ENCODE results near the gene ITFG1. TPM values are rescaled to one million over a fixed set of nuclear protein-coding genes. Genes with fewer than 3 reads are reported as not detected.

The ITFG1 gene
- total RNA-seq, 4 donors from 2014 or later, result 12.9 to 100 (median 60.8) TPM

DNA sequence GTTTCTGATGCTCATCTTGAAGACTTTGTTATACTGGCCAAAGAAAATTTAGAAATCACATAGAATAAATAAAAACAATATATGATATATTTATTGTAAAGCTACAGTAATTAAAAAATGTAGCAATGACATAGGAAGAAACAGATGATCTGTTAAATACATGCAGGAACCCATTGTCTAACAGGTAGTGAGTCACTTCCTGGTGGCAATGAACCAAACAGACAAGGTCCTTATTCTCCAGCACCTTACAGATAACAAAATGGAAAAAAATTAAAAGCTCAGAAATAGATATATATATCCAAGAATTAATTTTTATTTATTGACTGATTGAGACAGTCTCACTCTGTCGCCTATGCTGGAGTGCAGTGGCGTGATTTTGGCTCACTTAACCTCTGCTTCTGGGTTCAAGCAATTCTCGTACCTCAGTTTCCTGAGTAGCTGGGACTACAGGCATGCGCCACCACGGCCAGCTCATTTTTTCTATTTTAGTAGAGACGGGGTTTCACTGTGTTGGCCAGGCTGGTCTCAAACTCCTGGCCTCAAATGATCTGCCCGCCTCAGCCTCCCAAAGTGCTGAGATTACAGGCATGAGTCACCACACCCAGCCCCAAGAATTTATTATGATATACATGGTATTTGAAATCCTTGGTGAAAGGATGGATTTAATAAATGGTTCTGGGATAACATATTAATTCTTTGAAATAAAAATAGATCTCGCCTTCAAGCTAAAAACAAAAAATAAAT is 324.6 kb downstream of the ITFG1 start:
- Histone ChIP-seq H3K27me3 (peaks cover 11% of the 10 kb centered on the region), H3K27ac (no peak overlapping the region), H3K9me3 (no peaks in the 10 kb centered on the region), H3K4me3 (no peak overlapping the region), H3K36me3 (no peaks in the 10 kb centered on the region), H3K4me1 (peaks cover 0 to 24% (median 11%) of the 10 kb centered on the region in 4 donors)
- no peak for DNase-seq
- WGBS, 2 donors (ENCODE audit: low coverage in 1 of 2), result 69 to 76% methylated on average over 8 of the region's 8 CpGs
- intact Hi-C loops (cut with DNase I; ENCODE audit: low total_unique reads), result no loop called here
- in situ Hi-C loops (cut with MboI; ENCODE audit: low pct_ligation_motif_present in 1 of 4, low pct_unique_long_range_greater_than_20kb in 1 of 4, low sequenced_read_pairs in 3 of 4), result loop anchor here (10.0 to 25.0 kb wide), 3 partner anchors 91 to 1026 kb away; partner anchors contain the start of gene ABCC12 (in 4 of the 4)
- no peak for TF ChIP-seq POLR2AphosphoS5 (IDR thresholded peaks at IDR 0.05)
- no peak for TF ChIP-seq EP300 (IDR thresholded peaks at IDR 0.05; ENCODE audit: low read depth)
- TF ChIP-seq, protein P1, sequence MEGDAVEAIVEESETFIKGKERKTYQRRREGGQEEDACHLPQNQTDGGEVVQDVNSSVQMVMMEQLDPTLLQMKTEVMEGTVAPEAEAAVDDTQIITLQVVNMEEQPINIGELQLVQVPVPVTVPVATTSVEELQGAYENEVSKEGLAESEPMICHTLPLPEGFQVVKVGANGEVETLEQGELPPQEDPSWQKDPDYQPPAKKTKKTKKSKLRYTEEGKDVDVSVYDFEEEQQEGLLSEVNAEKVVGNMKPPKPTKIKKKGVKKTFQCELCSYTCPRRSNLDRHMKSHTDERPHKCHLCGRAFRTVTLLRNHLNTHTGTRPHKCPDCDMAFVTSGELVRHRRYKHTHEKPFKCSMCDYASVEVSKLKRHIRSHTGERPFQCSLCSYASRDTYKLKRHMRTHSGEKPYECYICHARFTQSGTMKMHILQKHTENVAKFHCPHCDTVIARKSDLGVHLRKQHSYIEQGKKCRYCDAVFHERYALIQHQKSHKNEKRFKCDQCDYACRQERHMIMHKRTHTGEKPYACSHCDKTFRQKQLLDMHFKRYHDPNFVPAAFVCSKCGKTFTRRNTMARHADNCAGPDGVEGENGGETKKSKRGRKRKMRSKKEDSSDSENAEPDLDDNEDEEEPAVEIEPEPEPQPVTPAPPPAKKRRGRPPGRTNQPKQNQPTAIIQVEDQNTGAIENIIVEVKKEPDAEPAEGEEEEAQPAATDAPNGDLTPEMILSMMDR (IDR thresholded peaks at IDR 0.05), result no peak
- no peak for TF ChIP-seq POLR2A (IDR thresholded peaks at IDR 0.05)

DNA sequence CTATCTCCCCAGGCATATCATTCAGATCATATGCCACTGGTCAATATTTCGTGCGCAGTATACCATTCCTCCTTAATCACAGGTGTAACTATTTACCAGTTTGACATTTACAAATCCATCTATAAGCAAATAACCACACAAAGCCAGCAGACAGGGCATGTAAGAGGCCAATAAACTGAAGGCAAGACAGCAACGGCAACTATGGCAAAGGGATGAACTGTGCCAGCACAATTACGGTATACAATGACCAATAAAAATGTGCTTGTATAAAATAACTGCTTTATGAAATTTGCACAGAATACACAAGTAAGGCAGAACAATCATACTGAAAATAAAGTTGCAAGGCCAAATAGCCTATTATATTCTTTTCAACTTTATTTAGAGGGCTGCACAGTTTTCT is 326.3 kb downstream of the ITFG1 start:
- intact Hi-C loops (cut with DNase I; ENCODE audit: low total_unique reads) (no loop called here), in situ Hi-C loops (cut with MboI; ENCODE audit: low pct_ligation_motif_present in 1 of 4, low pct_unique_long_range_greater_than_20kb in 1 of 4, low sequenced_read_pairs in 3 of 4) (loop anchor here (10.0 to 25.0 kb wide), 3 partner anchors 90 to 1028 kb away; partner anchors contain the start of gene ABCC12 (in 4 of the 4))
- Histone ChIP-seq H3K4me3 (no peak overlapping the region), H3K36me3 (no peaks in the 10 kb centered on the region), H3K27ac (peak overlapping the region in 1 of 4 donors; percentile 39), H3K4me1 (peaks cover 0 to 23% (median 11%) of the 10 kb centered on the region in 4 donors), H3K9me3 (no peaks in the 10 kb centered on the region), H3K27me3 (no peaks in the 10 kb centered on the region)
- 53 to 71% methylated on average over 4 of the region's 4 CpGs for WGBS, 2 donors (ENCODE audit: low coverage in 1 of 2)
- DNase-seq, result no peak
- TF ChIP-seq POLR2AphosphoS5 (IDR thresholded peaks at IDR 0.05) (no peak), POLR2A (IDR thresholded peaks at IDR 0.05) (no peak), EP300 (IDR thresholded peaks at IDR 0.05; ENCODE audit: low read depth) (no peak)
- TF ChIP-seq, protein P1 (IDR thresholded peaks at IDR 0.05), result no peak

DNA sequence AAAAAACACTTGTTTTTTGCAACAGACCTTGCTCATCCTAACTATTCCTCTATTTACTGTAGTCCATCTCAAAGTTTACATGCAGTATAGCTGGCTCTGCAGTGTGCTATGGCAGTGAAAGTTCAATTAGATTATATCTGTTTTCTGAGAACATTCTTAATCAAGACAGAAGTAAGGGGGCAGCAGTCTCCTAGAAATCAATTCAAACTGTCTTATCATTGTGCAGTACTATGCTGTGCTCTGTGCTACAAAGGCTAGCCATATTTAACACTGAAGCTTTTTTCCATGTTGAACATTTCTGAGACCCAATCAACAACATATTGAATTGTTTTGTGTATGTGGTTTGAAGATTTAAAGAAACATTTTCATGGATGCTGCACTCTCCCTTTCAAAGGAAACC is 328.6 kb downstream of the ITFG1 start:
- no peak for TF ChIP-seq POLR2A (IDR thresholded peaks at IDR 0.05)
- no peak for TF ChIP-seq POLR2AphosphoS5 (IDR thresholded peaks at IDR 0.05)
- no peak for TF ChIP-seq EP300 (IDR thresholded peaks at IDR 0.05; ENCODE audit: low read depth)
- TF ChIP-seq, protein P1 (IDR thresholded peaks at IDR 0.05), result no peak
- in situ Hi-C loops (cut with MboI; ENCODE audit: low pct_ligation_motif_present in 1 of 4, low pct_unique_long_range_greater_than_20kb in 1 of 4, low sequenced_read_pairs in 3 of 4) (loop anchor here (10.0 to 25.0 kb wide), 3 partner anchors 88 to 1030 kb away; partner anchors contain the start of gene ABCC12 (in 4 of the 4)), intact Hi-C loops (cut with DNase I; ENCODE audit: low total_unique reads) (no loop called here)
- no peak overlapping the region for H3K27ac ChIP-seq
- peaks cover 0 to 27% (median 11%) of the 10 kb centered on the region in 4 donors for H3K4me1 ChIP-seq
- DNase-seq, result no peak
- no peaks in the 10 kb centered on the region for H3K27me3 ChIP-seq
- H3K9me3 ChIP-seq, result no peaks in the 10 kb centered on the region
- H3K4me3 ChIP-seq, result no peak overlapping the region
- no peaks in the 10 kb centered on the region for H3K36me3 ChIP-seq

DNA sequence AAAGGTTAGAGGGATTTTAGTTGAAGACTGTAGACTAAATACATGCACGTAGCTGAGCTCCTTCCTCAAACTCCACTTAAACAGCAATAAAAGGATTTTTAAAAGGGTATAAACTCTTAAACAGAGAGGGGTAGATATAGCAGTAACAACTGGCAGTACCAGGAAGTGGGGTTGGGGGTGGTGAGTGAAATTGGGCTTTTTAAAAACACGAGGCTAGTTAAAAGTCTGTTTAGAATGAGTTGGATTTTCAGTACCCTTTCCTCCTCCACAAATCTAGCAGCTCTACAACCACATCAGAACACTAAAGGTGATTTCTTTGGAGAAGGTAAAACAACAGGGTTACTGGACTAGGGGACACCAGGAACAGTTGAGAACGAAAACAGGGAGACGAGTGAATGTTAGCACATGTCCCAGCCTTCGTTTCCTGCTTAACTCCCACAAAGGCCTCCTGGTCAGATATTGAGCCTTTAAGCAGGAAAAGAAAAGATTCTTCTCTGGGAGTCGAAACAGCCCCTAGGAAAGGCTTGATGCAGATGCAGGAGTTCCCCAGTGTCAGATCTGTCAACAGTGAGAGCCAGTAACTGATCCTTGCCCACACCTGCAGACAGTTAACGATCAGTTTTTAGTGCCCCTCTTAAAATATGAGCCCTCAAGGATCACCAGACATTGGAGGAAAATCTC is 331.0 kb downstream of the ITFG1 start:
- intact Hi-C loops (cut with DNase I; ENCODE audit: low total_unique reads) (no loop called here), in situ Hi-C loops (cut with MboI; ENCODE audit: low pct_ligation_motif_present in 1 of 4, low pct_unique_long_range_greater_than_20kb in 1 of 4, low sequenced_read_pairs in 3 of 4) (loop anchor here (10.0 to 25.0 kb wide), 3 partner anchors 85 to 1032 kb away; partner anchors contain the start of gene ABCC12 (in 4 of the 4))

More for the DNA sequence above, 331.0 kb downstream of the ITFG1 start:
- no peak for DNase-seq
- peaks cover 0 to 10% (median 4%) of the 10 kb centered on the region in 4 donors for H3K4me1 ChIP-seq
- H3K9me3 ChIP-seq, result no peaks in the 10 kb centered on the region
- no peaks in the 10 kb centered on the region for H3K36me3 ChIP-seq
- peak overlapping the region in 1 of 4 donors; percentile 40 for H3K27ac ChIP-seq
- 60 to 70% methylated on average over 4 to 7 of the region's 7 CpGs for WGBS, 2 donors (ENCODE audit: low coverage in 1 of 2)
- TF ChIP-seq POLR2AphosphoS5 (IDR thresholded peaks at IDR 0.05) (no peak), EP300 (IDR thresholded peaks at IDR 0.05; ENCODE audit: low read depth) (no peak), POLR2A (IDR thresholded peaks at IDR 0.05) (no peak)
- TF ChIP-seq, protein P1 (IDR thresholded peaks at IDR 0.05), result no peak
- no peaks in the 10 kb centered on the region for H3K27me3 ChIP-seq
- H3K4me3 ChIP-seq, result no peak overlapping the region

Measured in transverse colon (tissue), 4 donors.